HG02970 (cell line): ENCODE results near the gene NCAM1.
"Not testable (repeated sequence)": the region's sequence is repeated elsewhere in the genome, so short reads cannot be mapped to it uniquely, and the experiment has no call there.

ENCODE experiments used
- ATAC-seq: cut with Tn5 transposase; IDR thresholded peaks from one replicate; pipeline ENCODE4 v1.9.1; 2021; ENCODE audit warnings: mild to moderate bottlenecking, moderate library complexity, moderate number of reproducible peaks; ENCODE audit not compliant: unreplicated experiment, low FRiP score

The NCAM1 gene

GRCh38 chr11:113018913-113019312 is 57.7 kb downstream of the NCAM1 start:
- no peak for ATAC-seq

GRCh38 chr11:113019711-113020110 is 58.5 kb downstream of the NCAM1 start:
- ATAC-seq, result no peak

- ATAC-seq, result no peak
These were observed 59.9 kb downstream of the NCAM1 start for GRCh38 chr11:113021111-113021510.

GRCh38 chr11:113022262-113022661 is 61.0 kb downstream of the NCAM1 start:
- ATAC-seq, result no peak

GRCh38 chr11:113023228-113023627 is 62.0 kb downstream of the NCAM1 start:
- no peak for ATAC-seq

- no peak for ATAC-seq
These were observed 62.8 kb downstream of the NCAM1 start for GRCh38 chr11:113023986-113024385.

GRCh38 chr11:113026778-113027177 is 65.6 kb downstream of the NCAM1 start:
- ATAC-seq, result no peak

GRCh38 chr11:113034576-113034975 is 73.4 kb downstream of the NCAM1 start:
- no peak for ATAC-seq

- no peak for ATAC-seq
These were observed 74.5 kb downstream of the NCAM1 start for GRCh38 chr11:113035708-113036107.

- ATAC-seq, result no peak
These were observed 82.5 kb downstream of the NCAM1 start for GRCh38 chr11:113043698-113044097.

- no peak for ATAC-seq
These were observed 83.9 kb downstream of the NCAM1 start for GRCh38 chr11:113045146-113045545.

GRCh38 chr11:113046866-113047265 is 85.6 kb downstream of the NCAM1 start:
- ATAC-seq, result no peak

GRCh38 chr11:113048820-113049768 is 87.9 kb downstream of the NCAM1 start:
- no peak for ATAC-seq

GRCh38 chr11:113053042-113053441 is 91.8 kb downstream of the NCAM1 start:
- ATAC-seq, result not testable (repeated sequence)

GRCh38 chr11:113057038-113057437 is 95.8 kb downstream of the NCAM1 start:
- ATAC-seq, result no peak

GRCh38 chr11:113059548-113059947 is 98.3 kb downstream of the NCAM1 start:
- ATAC-seq, result no peak

- ATAC-seq, result no peak
These were observed 104.1 kb downstream of the NCAM1 start for GRCh38 chr11:113065330-113065729.

GRCh38 chr11:113072237-113072858 is 111.1 kb downstream of the NCAM1 start:
- no peak for ATAC-seq

GRCh38 chr11:113073290-113073953 is 112.2 kb downstream of the NCAM1 start:
- ATAC-seq, result no peak

GRCh38 chr11:113075586-113076095 is 114.4 kb downstream of the NCAM1 start:
- ATAC-seq, result no peak

GRCh38 chr11:113077379-113077778 is 116.2 kb downstream of the NCAM1 start:
- no peak for ATAC-seq
